Karpas-422 (cell line): ENCODE measurements around the gene LYSMD1. TPM values are rescaled to one million over a fixed set of nuclear protein-coding genes. Genes with fewer than 3 reads are reported as not detected.
"Not testable (repeated sequence)": the region's sequence is repeated elsewhere in the genome, so short reads cannot be mapped to it uniquely, and the experiment has no call there.

ENCODE experiments used
- DNase-seq: peaks from one replicate; pipeline ENCODE4 v3.0.0-alpha.2; 2015
- H2AFZ ChIP-seq: fragments of 200-600 bp; sonication (generic); 2 replicates; pipeline ENCODE4 v1.6.1; 2014; ENCODE audit warnings: antibody characterized with exemption, low read length, mixed read lengths
- H3K27ac ChIP-seq: fragments of 200-600 bp; sonication (generic); 2 replicates; pipeline ENCODE4 v1.5.1; 2014; ENCODE audit warnings: mild to moderate bottlenecking, low read length, moderate library complexity
- H3K27me3 ChIP-seq: fragments of 200-600 bp; sonication (generic); 2 replicates; pipeline ENCODE4 v1.6.1; 2014; ENCODE audit warnings: low read length, mixed read lengths
- H3K36me3 ChIP-seq: fragments of 200-600 bp; sonication (generic); 2 replicates; pipeline ENCODE4 v1.6.1; 2014; ENCODE audit warnings: low read length, mixed read lengths; ENCODE audit not compliant: insufficient read depth
- H3K4me1 ChIP-seq: fragments of 200-600 bp; sonication (generic); 2 replicates; pipeline ENCODE4 v1.6.1; 2014; ENCODE audit warnings: mild to moderate bottlenecking, low read length, mixed read lengths
- H3K4me2 ChIP-seq: fragments of 200-600 bp; sonication (generic); 2 replicates; pipeline ENCODE4 v1.6.1; 2014; ENCODE audit warnings: low read length, low read depth, mild to moderate bottlenecking; ENCODE audit not compliant: poor library complexity, severe bottlenecking
- H3K4me3 ChIP-seq: fragments of 200-600 bp; sonication (generic); 2 replicates; pipeline ENCODE4 v1.5.1; 2014; ENCODE audit warnings: mild to moderate bottlenecking, antibody characterized with exemption, low read length, mixed read lengths
- H3K79me2 ChIP-seq: fragments of 200-600 bp; sonication (generic); 2 replicates; pipeline ENCODE4 v1.6.1; 2014; ENCODE audit warnings: mild to moderate bottlenecking, low read length, mixed read lengths
- H3K9ac ChIP-seq: fragments of 200-600 bp; sonication (generic); 2 replicates; pipeline ENCODE4 v1.6.0; 2014; ENCODE audit warnings: low read length
- H3K9me2 ChIP-seq: fragments of 200-600 bp; sonication (generic), shearing (Covaris generic); replicated peaks from 2 replicates; pipeline ENCODE4 v1.6.0; 2014; ENCODE audit warnings: mild to moderate bottlenecking, low read length, moderate library complexity; ENCODE audit not compliant: insufficient read depth
- H3K9me3 ChIP-seq: fragments of 300-700, 200-600 bp; sonication (generic); 2 replicates; pipeline ENCODE4 v1.6.1; 2014; ENCODE audit warnings: low read length, mixed read lengths
- H4K20me1 ChIP-seq: fragments of 200-600 bp; sonication (generic); 2 replicates; pipeline ENCODE4 v1.6.1; 2014; ENCODE audit warnings: mild to moderate bottlenecking, antibody characterized with exemption, low read length, low read depth; ENCODE audit not compliant: insufficient read depth
- total RNA-seq: library from RNA; depleted of rRNA; stranded (reverse); fragments of >200 nt; shearing (Covaris generic); gene quantifications from 2 replicates; pipeline ENCODE4 v1.2.3, GENCODE V29; 2014; ENCODE audit warnings: low replicate concordance; rRNA removed

LYSMD1 gene, protein sequence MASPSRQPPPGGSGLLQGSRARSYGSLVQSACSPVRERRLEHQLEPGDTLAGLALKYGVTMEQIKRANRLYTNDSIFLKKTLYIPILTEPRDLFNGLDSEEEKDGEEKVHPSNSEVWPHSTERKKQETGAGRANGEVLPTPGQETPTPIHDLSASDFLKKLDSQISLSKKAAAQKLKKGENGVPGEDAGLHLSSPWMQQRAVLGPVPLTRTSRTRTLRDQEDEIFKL
- total RNA-seq = 2.1 and 6.6 TPM in 2 replicates

DNA sequence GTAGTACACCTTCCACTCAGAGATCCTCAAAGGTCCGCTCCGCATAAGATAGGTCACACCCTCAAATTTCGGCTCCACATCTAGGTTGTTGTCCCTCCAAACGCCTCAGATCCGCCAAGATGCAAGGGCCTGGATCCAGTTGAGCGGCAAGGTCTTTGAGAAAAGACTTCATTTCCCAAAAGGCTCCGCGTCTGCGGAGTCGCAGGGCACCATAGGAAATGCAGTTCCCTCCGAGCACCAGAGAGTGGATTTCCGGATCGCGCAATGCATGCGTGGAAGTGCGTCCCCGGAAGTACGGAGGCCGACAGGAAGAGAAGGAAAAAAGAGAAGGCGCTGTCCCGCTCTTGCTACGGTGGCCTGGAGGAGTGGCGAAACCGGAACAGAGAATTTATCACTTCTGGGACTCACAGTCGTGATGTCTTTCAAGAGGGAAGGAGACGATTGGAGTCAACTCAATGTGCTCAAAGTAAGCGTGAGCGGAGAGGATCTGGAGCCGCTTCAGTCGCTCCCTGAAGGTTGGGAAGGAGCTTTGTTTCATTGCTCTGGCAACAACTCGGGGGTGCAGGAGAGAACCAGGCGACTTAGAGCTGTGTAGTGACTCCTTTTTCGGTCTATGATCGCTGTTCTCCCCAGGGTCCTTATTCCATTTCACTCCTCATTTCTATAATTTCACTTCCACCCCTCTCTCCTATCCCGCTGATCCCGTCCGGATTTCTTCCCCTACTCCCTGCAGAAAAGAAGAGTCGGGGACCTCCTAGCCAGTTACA, at the start of gene LYSMD1, which contains the start of gene SCNM1:
TSS of gene LYSMD1 (minus strand) at position 165 of the 767 bp plus-strand sequence. CDS start 644 bp downstream, outside the sequence.
TSS of gene SCNM1 (plus strand) at position 407 of the 767 bp plus-strand sequence. CDS start at position 416, 9 bp downstream.
- H3K79me2 ChIP-seq = peaks cover 22% of the 10 kb centered on the region
- H3K9me2 ChIP-seq = no peaks in the 10 kb centered on the region
- H4K20me1 ChIP-seq = no peaks in the 10 kb centered on the region
- H3K27ac ChIP-seq = peak within 1 kb of the TSS; percentile 69
- H3K36me3 ChIP-seq = peaks cover 9% of the 10 kb centered on the region; the same call in 1 of the 2 replicates
- H3K4me3 ChIP-seq = peak within 1 kb of the TSS; percentile 96
- H3K4me1 ChIP-seq = peaks cover 34% of the 10 kb centered on the region
- no peaks in the 10 kb centered on the region for H3K9me3 ChIP-seq
- DNase-seq = peak; percentile 100
- H3K27me3 ChIP-seq = no peaks in the 10 kb centered on the region
- H2AFZ ChIP-seq = peak within 1 kb of the TSS; percentile 65; the same call in 1 of the 2 replicates
- H3K4me2 ChIP-seq = peak within 1 kb of the TSS; percentile 91
- H3K9ac ChIP-seq = peak within 1 kb of the TSS; percentile 96

DNA sequence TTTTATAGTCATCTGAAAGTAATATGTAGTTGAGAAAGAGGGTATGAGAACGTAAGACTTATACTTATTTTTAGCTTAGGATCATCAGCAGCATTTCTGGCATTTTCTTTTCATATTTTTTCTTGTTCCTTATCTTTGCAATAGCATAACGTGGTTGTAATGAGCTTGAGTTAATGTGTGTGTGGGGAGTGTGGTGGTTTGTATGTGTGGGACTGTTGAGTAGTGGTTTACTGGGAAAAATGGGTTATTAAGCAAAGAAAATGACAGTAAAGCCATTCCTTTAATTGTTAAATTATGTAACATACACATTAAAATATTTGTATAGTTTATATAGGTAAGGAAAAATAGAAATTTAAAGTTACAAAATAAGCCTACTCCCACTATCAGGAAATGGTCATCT, 47.9 kb upstream of the LYSMD1 start:
- peaks cover 94% of the 10 kb centered on the region for H3K79me2 ChIP-seq
- H4K20me1 ChIP-seq = peaks cover 28% of the 10 kb centered on the region
- H3K4me1 ChIP-seq = no peaks in the 10 kb centered on the region
- H3K27ac ChIP-seq = no peak overlapping the region
- H3K4me2 ChIP-seq = no peak overlapping the region
- no peaks in the 10 kb centered on the region for H3K27me3 ChIP-seq
- no peak overlapping the region for H3K9ac ChIP-seq
- no peaks in the 10 kb centered on the region for H3K9me2 ChIP-seq
- H3K36me3 ChIP-seq = peaks cover 12% of the 10 kb centered on the region; the same call in 1 of the 2 replicates
- no peak for DNase-seq
- H2AFZ ChIP-seq = no peak overlapping the region
- H3K4me3 ChIP-seq = no peak overlapping the region
- no peaks in the 10 kb centered on the region for H3K9me3 ChIP-seq

DNA sequence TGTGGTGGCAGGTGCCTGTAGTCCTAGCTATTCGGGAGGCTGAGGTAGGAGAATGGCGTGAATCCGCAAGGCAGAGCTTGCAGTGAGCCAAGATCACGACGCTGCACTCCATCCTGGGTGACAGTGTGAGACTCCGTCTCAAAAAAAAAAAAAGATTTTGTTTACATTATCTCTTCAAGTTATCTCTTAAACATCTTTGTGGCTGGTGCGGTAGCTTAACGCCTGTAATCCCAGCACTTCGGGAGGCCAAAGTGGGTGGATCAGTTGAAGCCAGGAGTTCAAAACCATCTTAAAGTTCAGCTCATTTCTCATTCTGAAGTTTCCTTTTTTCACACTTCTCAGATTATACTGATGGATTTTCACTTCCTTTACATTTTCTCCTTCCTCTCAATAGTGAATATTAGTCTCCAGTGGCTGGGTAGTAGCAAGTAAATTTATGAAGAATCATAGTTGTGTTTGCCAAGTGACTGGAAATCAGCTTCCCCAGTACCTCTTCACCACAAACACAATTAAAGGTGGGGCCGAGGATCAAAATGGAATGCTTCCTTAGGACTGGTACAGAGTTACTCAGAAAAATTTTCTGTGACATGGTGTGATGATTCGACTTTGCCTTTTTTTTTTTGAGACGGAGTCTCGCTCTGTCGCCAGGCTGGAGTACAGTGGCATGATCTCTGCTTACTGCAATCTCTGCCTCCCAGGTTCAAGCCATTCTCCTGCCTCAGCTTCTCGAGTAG, 46.4 kb upstream of the LYSMD1 start:
- no peaks in the 10 kb centered on the region for H3K9me2 ChIP-seq
- H3K27ac ChIP-seq = no peak overlapping the region
- H2AFZ ChIP-seq = no peak overlapping the region
- no peaks in the 10 kb centered on the region for H3K4me1 ChIP-seq
- no peak for DNase-seq
- H3K4me3 ChIP-seq = no peak overlapping the region
- H3K27me3 ChIP-seq = no peaks in the 10 kb centered on the region
- no peak overlapping the region for H3K9ac ChIP-seq
- peaks cover 94% of the 10 kb centered on the region for H3K79me2 ChIP-seq
- H3K36me3 ChIP-seq = peaks cover 12% of the 10 kb centered on the region
- H3K9me3 ChIP-seq = no peaks in the 10 kb centered on the region
- no peak overlapping the region for H3K4me2 ChIP-seq
- H4K20me1 ChIP-seq = peaks cover 23% of the 10 kb centered on the region

DNA sequence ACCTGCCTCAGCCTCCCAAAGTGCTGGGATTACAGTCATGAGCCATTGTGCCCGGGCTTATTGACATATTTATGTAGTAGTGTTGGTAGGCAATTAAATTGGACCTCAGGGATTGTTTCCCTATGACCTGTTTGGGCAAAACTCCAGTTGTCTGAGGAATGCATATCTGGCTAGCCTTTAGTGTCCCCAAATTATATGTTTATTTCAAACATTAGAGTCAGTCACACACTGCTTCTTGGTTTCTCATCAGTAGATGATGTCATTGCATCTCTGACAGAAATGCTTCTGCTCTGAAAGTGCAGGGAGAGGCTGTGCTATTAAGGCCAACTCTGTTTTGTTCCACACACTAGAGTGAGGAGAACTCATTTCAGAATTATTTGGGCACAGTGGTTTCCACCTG, 45.1 kb upstream of the LYSMD1 start:
- H3K36me3 ChIP-seq = peaks cover 22% of the 10 kb centered on the region
- no peak overlapping the region for H3K4me3 ChIP-seq
- no peak overlapping the region for H3K27ac ChIP-seq
- H3K79me2 ChIP-seq = peaks cover 94% of the 10 kb centered on the region
- H3K4me2 ChIP-seq = no peak overlapping the region
- DNase-seq = no peak
- no peaks in the 10 kb centered on the region for H3K27me3 ChIP-seq
- H3K4me1 ChIP-seq = no peaks in the 10 kb centered on the region
- no peak overlapping the region for H3K9ac ChIP-seq
- H2AFZ ChIP-seq = no peak overlapping the region
- H3K9me3 ChIP-seq = no peaks in the 10 kb centered on the region
- no peaks in the 10 kb centered on the region for H3K9me2 ChIP-seq
- H4K20me1 ChIP-seq = peaks cover 17% of the 10 kb centered on the region

DNA sequence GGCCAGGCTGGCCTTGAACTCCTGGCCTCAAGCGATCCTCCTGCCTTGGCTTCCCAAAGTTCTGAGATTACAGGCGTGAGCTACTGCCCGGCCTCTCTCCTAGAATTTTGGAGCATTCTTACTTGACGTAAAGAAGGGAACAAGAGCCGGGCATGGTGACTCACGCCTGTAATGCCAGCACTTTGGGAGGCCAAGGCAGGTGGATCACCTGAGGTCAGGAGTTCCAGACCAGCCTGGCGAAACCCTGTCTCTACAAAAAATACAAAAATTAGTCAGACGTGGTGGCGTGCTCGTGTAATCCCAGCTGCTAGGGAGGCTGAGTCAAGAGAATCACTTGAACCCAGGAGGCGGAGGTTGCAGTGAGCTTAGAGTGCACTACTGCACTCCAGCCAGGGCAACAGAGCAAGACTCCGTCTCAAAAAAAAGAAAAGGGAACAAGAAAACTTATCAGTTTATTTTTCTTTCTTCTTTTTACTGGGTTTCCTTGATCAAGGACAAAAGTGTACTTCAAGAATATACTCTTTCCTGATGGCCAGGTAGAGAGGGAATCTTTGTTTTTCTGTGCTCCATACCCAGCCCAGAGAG, 39.8 kb upstream of the LYSMD1 start:
- not testable (repeated sequence) for H2AFZ ChIP-seq, H3K9me3 ChIP-seq, H3K9ac ChIP-seq, H3K4me2 ChIP-seq, H3K4me1 ChIP-seq, H3K4me3 ChIP-seq, H3K27me3 ChIP-seq, DNase-seq, H3K9me2 ChIP-seq, H3K27ac ChIP-seq
- H3K79me2 ChIP-seq = peaks cover 97% of the 10 kb centered on the region
- peaks cover 31% of the 10 kb centered on the region for H4K20me1 ChIP-seq
- peaks cover 42% of the 10 kb centered on the region for H3K36me3 ChIP-seq

DNA sequence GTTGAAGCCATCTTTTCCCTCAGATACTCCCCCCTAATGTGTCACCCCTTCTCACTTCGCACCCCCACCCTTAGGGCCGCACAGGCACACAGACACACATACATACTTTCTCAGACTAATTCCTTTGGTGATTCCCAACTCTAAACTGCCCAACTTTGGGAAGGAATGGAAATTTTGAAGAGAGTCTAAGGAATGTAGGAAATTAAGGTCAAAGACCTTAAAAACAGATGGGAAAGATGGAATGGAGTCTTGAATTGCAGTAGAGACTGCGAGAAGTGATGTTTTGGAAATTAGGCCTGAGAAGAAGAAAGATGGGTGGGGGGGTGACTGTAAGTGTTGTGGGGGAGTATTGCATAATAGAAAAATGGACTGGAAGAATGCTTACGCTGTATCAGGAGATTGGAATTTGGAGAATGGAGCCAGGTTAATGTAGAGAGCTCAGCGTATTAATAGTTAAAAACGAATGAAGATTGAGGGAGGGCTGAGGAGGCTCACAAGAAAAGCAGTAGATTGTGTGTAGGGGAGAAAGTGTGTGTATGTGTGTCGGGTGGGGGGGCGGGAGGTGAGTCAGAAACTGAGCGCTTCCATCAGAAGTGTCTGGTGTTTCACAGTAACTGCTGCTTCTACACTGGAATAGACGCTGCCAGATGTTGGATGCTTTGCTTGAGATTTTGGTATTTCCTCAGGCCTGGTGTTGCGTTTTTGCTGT, 34.3 kb upstream of the LYSMD1 start:
- peak overlapping the region; percentile 94 for H3K4me3 ChIP-seq
- no peak for DNase-seq
- H3K9ac ChIP-seq = peak overlapping the region; percentile 82
- H3K9me3 ChIP-seq = no peaks in the 10 kb centered on the region
- H3K9me2 ChIP-seq = no peaks in the 10 kb centered on the region
- peaks cover 28% of the 10 kb centered on the region for H4K20me1 ChIP-seq
- H3K36me3 ChIP-seq = peaks cover 28% of the 10 kb centered on the region; the same call in 1 of the 2 replicates
- peak overlapping the region; percentile 72 for H3K27ac ChIP-seq
- H3K79me2 ChIP-seq = peaks cover 65% of the 10 kb centered on the region
- no peaks in the 10 kb centered on the region for H3K27me3 ChIP-seq
- H2AFZ ChIP-seq = no peak overlapping the region
- H3K4me2 ChIP-seq = peak overlapping the region; percentile 100
- peaks cover 31% of the 10 kb centered on the region for H3K4me1 ChIP-seq

DNA sequence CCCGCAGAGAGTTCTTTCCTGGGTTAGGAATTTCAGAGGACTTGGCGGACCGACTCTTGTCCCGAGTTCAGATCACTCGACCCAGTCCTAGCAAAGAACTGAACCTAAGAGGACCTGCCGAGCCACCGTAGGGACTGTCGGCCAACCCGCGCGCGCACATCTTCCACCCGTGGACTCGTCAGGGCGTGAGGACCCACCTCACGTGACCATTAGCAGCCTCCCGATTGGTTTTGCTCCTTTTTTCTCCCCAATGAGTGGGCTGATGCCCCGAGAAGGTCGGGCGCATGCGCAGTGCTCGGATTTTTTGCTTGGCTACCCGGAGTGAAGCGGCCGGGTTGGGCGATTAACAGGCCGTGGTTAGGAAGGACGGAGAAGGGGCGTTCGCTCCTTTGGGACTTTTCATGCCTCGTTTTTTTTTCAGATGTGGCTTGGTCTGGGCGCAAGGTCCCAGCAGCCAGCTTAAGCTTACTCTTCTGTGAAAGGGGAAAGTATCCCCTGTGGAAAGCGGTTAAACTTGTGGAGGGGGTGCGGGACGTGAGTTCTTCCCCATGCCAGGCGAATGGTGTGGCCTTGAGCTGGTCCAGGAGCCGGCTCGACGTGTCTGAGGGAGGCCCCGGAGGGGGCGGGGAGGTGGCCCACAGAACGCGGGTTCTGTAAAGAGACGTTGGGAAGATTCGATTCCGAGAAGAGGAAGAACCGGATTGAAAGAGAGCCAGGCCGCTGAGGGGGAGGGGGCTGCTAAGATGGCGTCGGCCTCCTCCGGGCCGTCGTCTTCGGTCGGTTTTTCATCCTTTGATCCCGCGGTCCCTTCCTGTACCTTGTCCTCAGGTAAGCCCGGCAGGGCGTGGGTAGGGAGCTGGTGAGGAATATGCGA, 32.8 kb upstream of the LYSMD1 start, which contains the start of gene PIP5K1A:
TSS of gene PIP5K1A (plus strand) at position 299 of the 874 bp plus-strand sequence. CDS start at position 744, 445 bp downstream.
- Histone ChIP-seq H3K79me2 (peaks cover 50% of the 10 kb centered on the region), H3K9me2 (no peaks in the 10 kb centered on the region), H3K36me3 (peaks cover 20% of the 10 kb centered on the region; the same call in 1 of the 2 replicates), H3K9ac (peak within 1 kb of the TSS; percentile 82), H4K20me1 (peaks cover 28% of the 10 kb centered on the region), H3K27me3 (no peaks in the 10 kb centered on the region), H3K4me3 (peak within 1 kb of the TSS; percentile 94), H3K27ac (peak within 1 kb of the TSS; percentile 72), H3K9me3 (no peaks in the 10 kb centered on the region), H3K4me1 (peaks cover 31% of the 10 kb centered on the region), H2AFZ (peak within 1 kb of the TSS; percentile 8; the same call in 1 of the 2 replicates), H3K4me2 (peak within 1 kb of the TSS; percentile 100)
- DNase-seq = peak; percentile 99
